ENCODE results near the gene FAM229A. TPM values are rescaled to one million over a fixed set of nuclear protein-coding genes. Genes with fewer than 3 reads are reported as not detected.

FAM229A gene
- total RNA-seq, 2 experiments from 2014 or later = 4.6 to 5.5 TPM

DNA sequence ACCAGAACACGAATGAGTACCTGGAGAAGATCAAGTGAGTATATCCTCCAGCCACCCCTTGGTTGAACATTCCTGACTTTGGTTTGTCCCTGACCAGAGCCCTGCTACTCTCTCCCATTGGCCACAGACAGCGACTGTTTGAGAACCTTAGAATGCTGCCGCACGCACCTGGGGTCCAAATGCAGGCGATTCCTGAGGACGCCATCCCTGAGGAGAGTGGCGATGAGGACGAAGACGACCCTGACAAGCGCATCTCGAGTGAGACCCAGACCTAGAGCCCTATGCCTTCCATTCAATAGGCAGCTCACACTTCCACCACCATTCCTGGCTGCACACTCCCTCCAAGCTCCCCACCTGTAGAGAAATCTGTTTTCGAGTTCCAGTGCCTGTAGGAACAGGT, 30.7 kb downstream of the FAM229A start:
- ATAC-seq (no peak), DNase-seq (no peak)
- ChIA-PET POLR2A (interaction anchor here (1.4 to 2.7 kb wide), 5 partner anchors 19 to 82 kb away, joined by 3 to 10 read pairs (median 7); partner anchors contain the start of genes HDAC1 and LCK), CTCF (interaction anchor here (1.0 to 1.6 kb wide), 5 partner anchors 8 to 83 kb away, joined by 3 to 4 read pairs (median 3); no protein-coding TSS in a partner anchor)
- Mint-ChIP-seq H3K4me3 (no peak overlapping the region), H3K36me3 (ENCODE audit: low read depth) (peaks cover 41% of the 10 kb centered on the region), H3K27ac (peak overlapping the region; percentile 10), H3K27me3 (no peaks in the 10 kb centered on the region), H3K9me3 (no peaks in the 10 kb centered on the region), H3K4me1 (ENCODE audit: low read depth) (peaks cover 24% of the 10 kb centered on the region)
- intact Hi-C loops (cut with micrococcal nuclease) = loop anchor here (5.0 kb wide), 1 partner anchor 41 kb away; no protein-coding TSS in a partner anchor
- TF ChIP-seq, protein P1, sequence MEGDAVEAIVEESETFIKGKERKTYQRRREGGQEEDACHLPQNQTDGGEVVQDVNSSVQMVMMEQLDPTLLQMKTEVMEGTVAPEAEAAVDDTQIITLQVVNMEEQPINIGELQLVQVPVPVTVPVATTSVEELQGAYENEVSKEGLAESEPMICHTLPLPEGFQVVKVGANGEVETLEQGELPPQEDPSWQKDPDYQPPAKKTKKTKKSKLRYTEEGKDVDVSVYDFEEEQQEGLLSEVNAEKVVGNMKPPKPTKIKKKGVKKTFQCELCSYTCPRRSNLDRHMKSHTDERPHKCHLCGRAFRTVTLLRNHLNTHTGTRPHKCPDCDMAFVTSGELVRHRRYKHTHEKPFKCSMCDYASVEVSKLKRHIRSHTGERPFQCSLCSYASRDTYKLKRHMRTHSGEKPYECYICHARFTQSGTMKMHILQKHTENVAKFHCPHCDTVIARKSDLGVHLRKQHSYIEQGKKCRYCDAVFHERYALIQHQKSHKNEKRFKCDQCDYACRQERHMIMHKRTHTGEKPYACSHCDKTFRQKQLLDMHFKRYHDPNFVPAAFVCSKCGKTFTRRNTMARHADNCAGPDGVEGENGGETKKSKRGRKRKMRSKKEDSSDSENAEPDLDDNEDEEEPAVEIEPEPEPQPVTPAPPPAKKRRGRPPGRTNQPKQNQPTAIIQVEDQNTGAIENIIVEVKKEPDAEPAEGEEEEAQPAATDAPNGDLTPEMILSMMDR (IDR thresholded peaks at IDR 0.05) = no peak

GRCh38 chr1:32330558-32331151, 31.6 kb downstream of the FAM229A start:
- TF ChIP-seq, protein P1 (IDR thresholded peaks at IDR 0.05) = no peak
- POLR2A ChIA-PET = interaction anchor here (1.7 to 2.4 kb wide), 3 partner anchors 18 to 39 kb away, joined by 3 to 7 read pairs (median 7); partner anchors contain the start of gene HDAC1
- CTCF ChIA-PET = interaction anchor here (1.0 to 1.6 kb wide), 5 partner anchors 9 to 82 kb away, joined by 3 to 4 read pairs (median 3); no protein-coding TSS in a partner anchor
- no peak for DNase-seq
- H3K4me3 Mint-ChIP-seq = no peak overlapping the region
- H3K27me3 Mint-ChIP-seq = no peaks in the 10 kb centered on the region
- no peaks in the 10 kb centered on the region for H3K9me3 Mint-ChIP-seq
- H3K27ac Mint-ChIP-seq = no peak overlapping the region
- ATAC-seq = no peak
- intact Hi-C loops (cut with micrococcal nuclease) = loop anchor here (5.0 kb wide), 1 partner anchor 42 kb away; no protein-coding TSS in a partner anchor
- peaks cover 43% of the 10 kb centered on the region for H3K36me3 Mint-ChIP-seq (ENCODE audit: low read depth)
- peaks cover 24% of the 10 kb centered on the region for H3K4me1 Mint-ChIP-seq (ENCODE audit: low read depth)

DNA sequence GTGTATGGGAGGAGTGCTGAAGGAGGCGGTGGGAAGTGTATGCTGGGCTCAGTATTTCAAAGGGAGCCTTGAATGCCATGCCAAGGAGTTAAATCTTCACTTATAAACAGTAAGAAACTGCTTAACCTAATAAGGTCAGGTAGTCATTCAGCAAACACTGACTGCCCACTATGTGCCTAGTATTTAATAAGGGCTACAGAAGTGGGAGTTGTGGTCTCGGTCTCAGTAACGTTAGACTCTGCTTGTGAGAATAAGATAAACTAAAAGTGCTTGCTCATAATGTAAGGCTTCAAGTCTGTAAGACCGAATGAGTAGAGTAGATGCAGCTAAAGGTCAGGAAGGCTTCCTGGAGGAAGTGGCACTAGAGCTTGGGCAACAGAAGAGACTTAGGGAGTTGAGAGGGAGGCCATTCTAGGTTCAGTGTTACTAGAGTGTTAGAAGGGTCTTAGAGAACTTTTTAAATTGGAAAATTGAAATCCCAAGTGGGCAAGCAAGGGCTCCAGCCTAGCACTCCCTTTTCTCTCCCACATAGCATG, 32.3 kb downstream of the FAM229A start:
- ChIA-PET POLR2A (interaction anchor here (2.2 kb wide), 1 partner anchor 17 kb away, joined by 7 read pairs; no protein-coding TSS in a partner anchor), CTCF (interaction anchor here (1.1 to 1.4 kb wide), 3 partner anchors 8 to 70 kb away, joined by 3 read pairs; no protein-coding TSS in a partner anchor)
- TF ChIP-seq, protein P1 (IDR thresholded peaks at IDR 0.05) = no peak
- Mint-ChIP-seq H3K4me1 (ENCODE audit: low read depth) (peaks cover 24% of the 10 kb centered on the region), H3K36me3 (ENCODE audit: low read depth) (peaks cover 49% of the 10 kb centered on the region), H3K27me3 (no peaks in the 10 kb centered on the region), H3K27ac (peak overlapping the region; percentile 27), H3K4me3 (no peak overlapping the region), H3K9me3 (no peaks in the 10 kb centered on the region)
- DNase-seq (no peak), ATAC-seq (no peak)
- intact Hi-C loops (cut with micrococcal nuclease) = loop anchor here (5.0 kb wide), 1 partner anchor 42 kb away; no protein-coding TSS in a partner anchor

DNA sequence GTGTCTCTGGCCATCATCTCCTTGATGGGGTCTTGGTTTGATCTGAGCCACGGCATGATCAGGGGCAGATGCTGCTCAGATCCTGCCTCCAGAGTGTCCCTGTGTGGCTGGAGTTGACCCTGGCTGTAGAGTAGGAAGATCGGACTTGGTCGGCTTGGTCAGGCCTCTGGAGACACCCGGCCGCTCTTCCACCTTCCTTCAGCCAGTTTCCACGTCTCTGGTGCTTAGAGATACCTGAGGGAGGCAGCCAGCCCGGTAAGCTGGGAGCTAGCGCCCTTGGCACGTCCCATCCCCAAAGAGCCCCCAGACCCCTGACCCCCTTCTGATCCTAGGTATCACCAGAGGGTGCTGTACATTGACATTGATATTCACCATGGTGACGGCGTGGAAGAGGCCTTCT, 35.1 kb downstream of the FAM229A start:
- POLR2A ChIA-PET = interaction anchor here (0.9 to 1.0 kb wide), 2 partner anchors 18 to 76 kb away, joined by 3 read pairs; partner anchors contain the start of gene LCK
- CTCF ChIA-PET = no interaction called here
- Mint-ChIP-seq H3K27ac (no peak overlapping the region), H3K36me3 (ENCODE audit: low read depth) (peaks cover 57% of the 10 kb centered on the region), H3K4me3 (no peak overlapping the region), H3K9me3 (no peaks in the 10 kb centered on the region), H3K27me3 (no peaks in the 10 kb centered on the region), H3K4me1 (ENCODE audit: low read depth) (peaks cover 23% of the 10 kb centered on the region)
- TF ChIP-seq, protein P1 (IDR thresholded peaks at IDR 0.05) = no peak
- intact Hi-C loops (cut with micrococcal nuclease) = no loop called here
- ATAC-seq (no peak), DNase-seq (no peak)

Measured in activated CD8-positive, alpha-beta T cell treated with anti-CD3 and anti-CD28 coated beads for 36 hours (primary cell).